ENCODE data around the gene THOP1. TPM values are rescaled to one million over a fixed set of nuclear protein-coding genes. Genes with fewer than 3 reads are reported as not detected.

Gene THOP1
- total RNA-seq, 6 experiments from 2014 or later = 25.5 to 61.8 (median 33.0) TPM

DNA sequence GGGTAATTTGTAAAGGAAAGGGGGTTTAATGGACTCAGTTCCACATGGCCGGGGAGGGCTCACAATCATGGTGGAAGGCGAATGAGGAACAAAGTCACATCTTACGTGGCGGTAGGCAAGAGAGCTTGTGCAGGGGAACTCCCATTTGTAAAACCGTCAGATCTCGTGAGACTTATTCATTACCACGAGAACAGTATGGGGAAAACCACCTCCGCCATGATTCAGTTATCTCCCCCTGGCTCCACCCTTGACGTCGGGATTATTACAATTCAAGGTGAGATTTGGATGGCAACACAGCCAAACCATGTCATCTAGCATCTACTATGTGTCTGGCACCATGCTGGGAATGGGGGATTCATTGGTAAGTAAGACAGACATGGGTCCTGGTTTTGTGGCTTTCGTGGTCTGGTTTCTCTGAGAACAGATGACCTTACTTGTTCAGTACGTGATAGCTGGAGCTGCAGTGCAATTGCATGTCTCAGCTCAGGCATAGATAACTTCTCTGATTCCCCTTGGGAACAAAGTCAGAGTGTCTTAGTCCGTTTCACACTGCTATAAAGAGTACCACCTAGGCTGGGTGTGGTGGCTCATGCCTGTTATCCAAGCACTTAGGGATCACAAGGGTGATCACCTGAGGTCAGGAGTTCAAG, 42.7 kb downstream of the THOP1 start:
- Histone ChIP-seq H3K4me1 (no peaks in the 10 kb centered on the region), H3K27ac (no peak overlapping the region), H3K4me3 (no peak overlapping the region), H3K27me3 (no peaks in the 10 kb centered on the region), H3K9me3 (peaks cover 0 to 18% (median 4%) of the 10 kb centered on the region in 4 donors), H3K36me3 (peaks cover 0 to 8% (median 4%) of the 10 kb centered on the region in 4 donors)
- intact Hi-C loops (cut with DNase I) = no loop called here
- DNase-seq (no peak), ATAC-seq (no peak)
- WGBS (ENCODE audit: insufficient coverage, low coverage, low lambda C conversion rate, missing lambda C conversion rate) = 83% methylated on average over 12 of the region's 13 CpGs
- TF ChIP-seq, protein P1, sequence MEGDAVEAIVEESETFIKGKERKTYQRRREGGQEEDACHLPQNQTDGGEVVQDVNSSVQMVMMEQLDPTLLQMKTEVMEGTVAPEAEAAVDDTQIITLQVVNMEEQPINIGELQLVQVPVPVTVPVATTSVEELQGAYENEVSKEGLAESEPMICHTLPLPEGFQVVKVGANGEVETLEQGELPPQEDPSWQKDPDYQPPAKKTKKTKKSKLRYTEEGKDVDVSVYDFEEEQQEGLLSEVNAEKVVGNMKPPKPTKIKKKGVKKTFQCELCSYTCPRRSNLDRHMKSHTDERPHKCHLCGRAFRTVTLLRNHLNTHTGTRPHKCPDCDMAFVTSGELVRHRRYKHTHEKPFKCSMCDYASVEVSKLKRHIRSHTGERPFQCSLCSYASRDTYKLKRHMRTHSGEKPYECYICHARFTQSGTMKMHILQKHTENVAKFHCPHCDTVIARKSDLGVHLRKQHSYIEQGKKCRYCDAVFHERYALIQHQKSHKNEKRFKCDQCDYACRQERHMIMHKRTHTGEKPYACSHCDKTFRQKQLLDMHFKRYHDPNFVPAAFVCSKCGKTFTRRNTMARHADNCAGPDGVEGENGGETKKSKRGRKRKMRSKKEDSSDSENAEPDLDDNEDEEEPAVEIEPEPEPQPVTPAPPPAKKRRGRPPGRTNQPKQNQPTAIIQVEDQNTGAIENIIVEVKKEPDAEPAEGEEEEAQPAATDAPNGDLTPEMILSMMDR (IDR thresholded peaks at IDR 0.05) = no peak
- TF ChIP-seq POLR2A (IDR thresholded peaks at IDR 0.05) = no peak

DNA sequence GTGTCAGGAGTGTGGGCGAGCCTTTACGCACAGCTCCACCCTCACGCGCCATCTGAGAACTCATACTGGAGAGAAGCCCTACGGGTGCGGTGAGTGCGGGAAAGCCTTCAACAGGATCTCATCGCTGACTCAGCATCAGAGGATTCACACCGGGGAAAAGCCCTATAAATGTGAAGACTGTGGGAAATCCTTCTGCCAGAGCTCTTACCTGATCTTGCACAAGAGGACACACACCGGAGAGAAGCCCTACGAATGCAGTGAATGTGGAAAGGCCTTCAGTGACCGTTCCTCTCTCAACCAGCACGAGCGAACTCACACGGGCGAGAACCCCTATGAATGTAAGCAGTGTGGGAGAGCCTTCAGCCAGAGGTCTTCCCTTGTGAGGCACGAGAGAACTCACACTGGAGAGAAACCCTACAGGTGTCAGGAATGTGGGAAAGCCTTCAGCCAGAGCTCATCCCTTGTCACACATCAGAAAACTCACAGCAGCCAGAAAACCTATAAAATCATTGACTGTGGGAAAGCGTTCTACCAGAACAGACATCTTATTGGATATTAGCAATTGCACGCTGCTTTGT, 49.1 kb downstream of the THOP1 start:
- Histone ChIP-seq H3K27me3 (no peaks in the 10 kb centered on the region), H3K27ac (no peak overlapping the region), H3K9me3 (peaks cover 0 to 40% (median 23%) of the 10 kb centered on the region in 4 donors), H3K36me3 (peaks cover 0 to 26% (median 6%) of the 10 kb centered on the region in 4 donors), H3K4me1 (no peaks in the 10 kb centered on the region), H3K4me3 (no peak overlapping the region)
- intact Hi-C loops (cut with DNase I) = no loop called here
- TF ChIP-seq, protein P1 (IDR thresholded peaks at IDR 0.05) = no peak
- TF ChIP-seq POLR2A (IDR thresholded peaks at IDR 0.05) = no peak
- DNase-seq (no peak), ATAC-seq (no peak)
- 94% methylated on average over 7 of the region's 19 CpGs for WGBS (ENCODE audit: insufficient coverage, low coverage, low lambda C conversion rate, missing lambda C conversion rate)

DNA sequence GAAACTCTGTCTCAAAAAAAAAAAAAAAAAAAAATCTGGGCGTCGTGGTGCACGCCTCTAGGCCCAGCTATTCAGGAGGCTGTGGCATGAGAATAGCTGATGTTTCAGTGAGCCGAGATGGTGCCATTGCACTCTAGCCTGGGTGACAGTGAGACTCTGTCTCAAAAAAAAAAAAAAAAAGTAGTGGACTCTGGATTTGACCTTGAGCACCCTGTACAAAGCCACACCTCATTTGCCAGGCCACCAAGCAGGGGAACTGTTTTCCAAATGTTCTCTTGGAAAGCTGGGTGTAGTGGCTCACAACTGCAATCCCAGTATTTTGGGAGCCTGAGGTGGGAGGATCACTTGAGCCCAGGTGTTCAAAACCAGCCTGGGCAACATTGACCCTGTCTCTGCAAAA, 52.1 kb downstream of the THOP1 start:
- Histone ChIP-seq H3K27me3 (no peaks in the 10 kb centered on the region), H3K4me1 (peaks cover 0 to 3% (median 0%) of the 10 kb centered on the region in 4 donors), H3K4me3 (no peak overlapping the region), H3K9me3 (peaks cover 0 to 36% (median 22%) of the 10 kb centered on the region in 4 donors), H3K36me3 (peaks cover 0 to 22% (median 5%) of the 10 kb centered on the region in 4 donors), H3K27ac (no peak overlapping the region)
- TF ChIP-seq, protein P1 (IDR thresholded peaks at IDR 0.05) = no peak
- TF ChIP-seq POLR2A (IDR thresholded peaks at IDR 0.05) = no peak
- intact Hi-C loops (cut with DNase I) = no loop called here
- DNase-seq = no peak
- WGBS (ENCODE audit: insufficient coverage, low coverage, low lambda C conversion rate, missing lambda C conversion rate) = 93% methylated on average over 2 of the region's 4 CpGs
- ATAC-seq = no peak

- no peaks in the 10 kb centered on the region for H3K27me3 ChIP-seq
- H3K4me3 ChIP-seq = peak within 1 kb of the TSS; percentile 67 to 88 (median 82)
- peak; percentile 98 to 99 (median 99) for ATAC-seq
- intact Hi-C loops (cut with DNase I) = no loop called here
- peaks cover 0 to 7% (median 2%) of the 10 kb centered on the region in 4 donors for H3K9me3 ChIP-seq
- no peaks in the 10 kb centered on the region for H3K36me3 ChIP-seq
- peak; percentile 98 to 99 (median 99) for DNase-seq
- H3K4me1 ChIP-seq = peaks cover 0 to 7% (median 0%) of the 10 kb centered on the region in 4 donors
- peak; percentile 63 for TF ChIP-seq POLR2A (IDR thresholded peaks at IDR 0.05)
- TF ChIP-seq, protein P1 (IDR thresholded peaks at IDR 0.05) = peak; percentile 47 to 60 (median 56)
- peak within 1 kb of the TSS; percentile 41 to 86 (median 84) for H3K27ac ChIP-seq
- WGBS (ENCODE audit: insufficient coverage, low coverage, low lambda C conversion rate, missing lambda C conversion rate) = 0% methylated on average over 4 of the region's 106 CpGs
Observed at GRCh38 chr19:2840794-2841791, 55.8 kb downstream of the THOP1 start, which contains the start of gene ZNF555. ZNF555 (plus strand) TSS chr19:2841475; CDS start chr19:2841573, 98 bp downstream.
